SK-N-SH (cell line): ENCODE data around the gene ZKSCAN5. TPM values are rescaled to one million over a fixed set of nuclear protein-coding genes. Genes with fewer than 3 reads are reported as not detected.

Experiments
- CTCF ChIA-PET: fragments of 300-600, 350-600 bp; formaldehyde crosslinking; extraction: SDS; loops from one replicate; lab custom pipeline; 2021; lab: Yijun Ruan, JAX
- POLR2A ChIA-PET: fragments of 350-600 bp; sonication (Branson Sonifier 250); formaldehyde crosslinking; extraction: SDS; loops from one replicate; lab custom pipeline; 2020; ENCODE audit warnings: antibody characterized with exemption, inconsistent platforms; lab: Yijun Ruan, JAX
- DNase-seq: peaks from one replicate; pipeline ENCODE4 v3.0.0; 2012
- H2AFZ ChIP-seq: fragments of 200-600 bp; sonication (generic); 2 replicates; pipeline ENCODE4 v1.8.1; 2016; ENCODE audit warnings: antibody characterized with exemption, mild to moderate bottlenecking, low read depth
- H3F3A ChIP-seq: fragments of 200-600 bp; sonication (generic); replicated peaks from 2 replicates; pipeline ENCODE3; 2016; ENCODE audit warnings: antibody characterized with exemption, mild to moderate bottlenecking; ENCODE audit not compliant: insufficient read depth
- H3K27ac ChIP-seq, 2 experiments: fragments of 200-500 bp in 1 of 2; fragments of 200-600 bp in 1 of 2; sonication (Bioruptor generic) in 1 of 2; sonication (generic), shearing (Covaris generic) in 1 of 2; 2 replicates each; pipeline versions ENCODE4 v1.5.1 to v1.6.1; 2014 to 2016; ENCODE audit warnings: low read depth in 2 of 2, inconsistent platforms in 1 of 2, low read length in 1 of 2, mild to moderate bottlenecking in 1 of 2, mixed read lengths in 1 of 2
- H3K27me3 ChIP-seq: fragments of 200-600 bp; sonication (generic), shearing (Covaris generic); 2 replicates; pipeline ENCODE4 v1.6.1; 2016; ENCODE audit warnings: mixed run types; ENCODE audit not compliant: insufficient read depth
- H3K36me3 ChIP-seq, 2 experiments: fragments of 200-500 bp in 1 of 2; fragments of 200-600 bp in 1 of 2; sonication (Bioruptor generic) in 1 of 2; sonication (generic) in 1 of 2; replicated peaks in 1 of 2; 2 replicates each; pipeline versions ENCODE3 to v1.5.1; 2014 to 2016; ENCODE audit warnings: low read length in 1 of 2, mild to moderate bottlenecking in 1 of 2; ENCODE audit not compliant: insufficient read depth in 2 of 2, control insufficient read depth in 1 of 2
- H3K4me1 ChIP-seq, 2 experiments: fragments of 200-500 bp in 1 of 2; fragments of 200-600 bp in 1 of 2; sonication (Bioruptor generic) in 1 of 2; sonication (generic), shearing (Covaris generic) in 1 of 2; 2 replicates each; pipeline versions ENCODE4 v1.5.1 to v1.6.1; 2014 to 2016; ENCODE audit warnings: low read depth in 1 of 2, low read length in 1 of 2, mixed run types in 1 of 2; ENCODE audit not compliant: insufficient read depth in 2 of 2, control insufficient read depth in 1 of 2
- H3K4me2 ChIP-seq: fragments of 200-600 bp; sonication (generic), shearing (Covaris generic); 2 replicates; pipeline ENCODE4 v1.6.1; 2017; ENCODE audit warnings: mixed run types
- H3K4me3 ChIP-seq, 2 experiments: fragments of 200-500 bp in 1 of 2; fragments of 200-600 bp in 1 of 2; sonication (Bioruptor generic) in 1 of 2; sonication (generic), shearing (Covaris generic) in 1 of 2; 2 replicates each; pipeline versions ENCODE4 v1.5.1 to v1.8.1; 2014 to 2016; ENCODE audit warnings: low read depth in 2 of 2, inconsistent platforms in 1 of 2, low read length in 1 of 2, mild to moderate bottlenecking in 1 of 2, mixed read lengths in 1 of 2, moderate library complexity in 1 of 2
- H3K79me2 ChIP-seq: fragments of 200-600 bp; sonication (generic); 2 replicates; pipeline ENCODE4 v1.8.1; 2017; ENCODE audit warnings: mild to moderate bottlenecking; ENCODE audit not compliant: insufficient read depth
- H3K9ac ChIP-seq: fragments of 200-600 bp; sonication (generic); 2 replicates; pipeline ENCODE4 v1.6.1; 2017; ENCODE audit warnings: mixed run types
- H3K9me2 ChIP-seq: fragments of 200-600 bp; sonication (generic); 2 replicates; pipeline ENCODE4 v1.6.1; 2017; ENCODE audit warnings: mixed run types
- H3K9me3 ChIP-seq: fragments of 200-600 bp; sonication (generic); 2 replicates; pipeline ENCODE4 v1.6.1; 2017; ENCODE audit warnings: mixed run types, mild to moderate bottlenecking, moderate library complexity
- H4K20me1 ChIP-seq: fragments of 200-600 bp; sonication (generic); 2 replicates; pipeline ENCODE4 v1.6.1; 2017; ENCODE audit warnings: mild to moderate bottlenecking, mixed run types; ENCODE audit not compliant: insufficient read depth
- ELF1 ChIP-seq: IDR thresholded peaks from 2 replicates; pipeline ENCODE4 v1.4.0; 2012
- EP300 ChIP-seq, 2 experiments: IDR thresholded peaks; 2 replicates each; pipeline versions ENCODE4 v1.4.0 to v1.6.1; 2012; ENCODE audit warnings: borderline replicate concordance in 1 of 2, low read depth in 1 of 2, low read length in 1 of 2
- FOXM1 ChIP-seq: IDR thresholded peaks from 2 replicates; pipeline ENCODE4 v1.4.0; 2012; ENCODE audit warnings: low read depth, mild to moderate bottlenecking
- IRF3 ChIP-seq: fragments of 150-350 bp; IDR thresholded peaks from 2 replicates; pipeline ENCODE4 v1.6.1; 2016; ENCODE audit warnings: mild to moderate bottlenecking, low read depth, low read length
- JUND ChIP-seq: IDR thresholded peaks from 2 replicates; pipeline ENCODE4 v1.4.0; 2012
- MAX ChIP-seq: IDR thresholded peaks from 2 replicates; pipeline ENCODE4 v1.4.0; 2012; ENCODE audit warnings: low read depth
- MEF2A ChIP-seq: IDR thresholded peaks from 2 replicates; pipeline ENCODE4 v1.4.0; 2012; ENCODE audit warnings: low read depth, borderline replicate concordance
- NRF1 ChIP-seq: IDR thresholded peaks from 2 replicates; pipeline ENCODE4 v1.6.1; 2012; ENCODE audit warnings: low read depth, mild to moderate bottlenecking, low read length
- PBX3 ChIP-seq: IDR thresholded peaks from 2 replicates; pipeline ENCODE4; 2012
- POLR2AphosphoS5 ChIP-seq: IDR thresholded peaks from 2 replicates; pipeline ENCODE4 v1.6.1; 2012; ENCODE audit warnings: low read depth, low read length
- REST ChIP-seq: IDR thresholded peaks from 2 replicates; pipeline ENCODE4 v1.6.1; 2012; ENCODE audit warnings: mild to moderate bottlenecking, low read depth, low read length, moderate library complexity
- TCF12 ChIP-seq: IDR thresholded peaks from 2 replicates; pipeline ENCODE4 v1.4.0; 2012
- ZBTB33 ChIP-seq: IDR thresholded peaks from 2 replicates; pipeline ENCODE4 v1.4.0; 2012; ENCODE audit warnings: low read depth, borderline replicate concordance
- WGBS: methylation state at CpG from one replicate; pipeline ENCODE4 v1.1.6; 2017; ENCODE audit warnings: low lambda C conversion rate; 5-methylcytosine and 5-hydroxymethylcytosine counted together
- polyA plus RNA-seq, 3 experiments: library from polyadenylated mRNA; depleted of rRNA; stranded (reverse); fragments of >200 nt; gene quantifications; 2 replicates each; pipeline ENCODE4 v1.2.3, GENCODE V29; 2012

ZKSCAN5 gene
- polyA plus RNA-seq, 1 of the 3 experiments (the other 2 are of a cell fraction), result 7.5 TPM

- 91% methylated on average over 11 of the region's 11 CpGs for WGBS
- no peak overlapping the region for H3K9ac ChIP-seq
- no peak overlapping the region for H3K4me2 ChIP-seq
- no peaks in the 10 kb centered on the region for H3K9me3 ChIP-seq
- H3F3A ChIP-seq, result peaks cover 33% of the 10 kb centered on the region
- ChIA-PET CTCF (interaction anchor here (0.9 to 1.2 kb wide), 3 partner anchors 11 to 155 kb away, joined by 3 read pairs; no protein-coding TSS in a partner anchor), POLR2A (no interaction called here)
- no peak overlapping the region for H3K27ac ChIP-seq
- TF ChIP-seq PBX3, result no peak
- TF ChIP-seq NRF1, result no peak
- no peak for TF ChIP-seq ZBTB33
- TF ChIP-seq MAX, result no peak
- TF ChIP-seq EP300 (IDR thresholded peaks at IDR 0.05; ENCODE audit: borderline replicate concordance in 1 of 2, low read depth in 1 of 2, low read length in 1 of 2), result no peak
- no peak for TF ChIP-seq TCF12
- TF ChIP-seq MEF2A, result no peak
- no peak for TF ChIP-seq REST
- TF ChIP-seq JUND, result no peak
- TF ChIP-seq FOXM1, result no peak
- TF ChIP-seq ELF1, result no peak
- TF ChIP-seq POLR2AphosphoS5, result no peak
- TF ChIP-seq IRF3, result no peak
- H3K79me2 ChIP-seq, result peaks cover 96% of the 10 kb centered on the region
- H3K4me1 ChIP-seq, result peaks cover 4 to 8% of the 10 kb centered on the region in 2 experiments; a peak in 2 of 4 replicates
- H2AFZ ChIP-seq, result no peak overlapping the region
- peaks cover 46 to 62% of the 10 kb centered on the region in 2 experiments for H3K36me3 ChIP-seq
- peaks cover 53% of the 10 kb centered on the region for H4K20me1 ChIP-seq
- DNase-seq, result no peak
- H3K4me3 ChIP-seq, result no peak overlapping the region
- H3K27me3 ChIP-seq, result no peaks in the 10 kb centered on the region
- no peaks in the 10 kb centered on the region for H3K9me2 ChIP-seq
These were observed 43.8 kb upstream of the ZKSCAN5 start for GRCh38 chr7:99460651-99461050.
